Measurements from ENCODE around the gene GIT2.

DNA sequence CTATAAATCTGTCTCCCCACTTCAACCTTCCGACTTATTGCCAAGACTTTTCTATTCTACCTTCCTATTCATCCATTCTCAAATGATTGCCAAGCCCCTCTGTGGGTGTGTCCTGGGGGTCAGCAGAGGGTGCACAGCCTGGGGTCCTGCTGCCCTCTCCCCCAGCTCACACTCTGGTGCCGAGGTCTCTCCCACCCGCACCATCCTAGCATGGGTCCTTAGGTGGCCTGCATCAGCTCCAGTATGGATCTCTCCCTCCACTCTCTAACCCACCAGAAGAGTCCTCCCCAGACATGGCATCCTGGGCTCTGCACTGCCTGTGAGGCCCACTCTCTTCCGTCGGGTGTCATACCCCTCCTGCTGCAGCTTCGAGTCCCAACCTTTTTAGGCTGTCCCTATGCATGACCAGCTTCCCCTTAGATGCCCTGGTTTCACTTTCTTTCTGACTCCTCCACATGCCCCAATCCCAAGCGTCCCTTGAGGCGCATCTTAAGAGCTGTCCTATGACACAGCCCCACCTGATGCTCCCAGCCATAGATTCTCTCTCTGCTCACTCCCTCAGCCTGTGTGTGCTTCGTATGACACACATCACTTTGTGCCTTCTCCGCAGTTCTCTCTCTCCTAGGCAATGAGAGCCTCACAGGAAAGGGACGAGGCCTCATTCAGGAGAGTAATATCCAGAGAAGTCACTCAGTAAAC lies 43.9 kb downstream of the GIT2 start:
- TF ChIP-seq TOX (CRISPR knock-in tag; IDR thresholded peaks at IDR 0.05; ENCODE audit: borderline replicate concordance) (no peak), RARB (CRISPR knock-in tag; IDR thresholded peaks at IDR 0.05) (no peak), ZNF565 (CRISPR knock-in tag; conservative IDR thresholded peaks at IDR 0.05; ENCODE audit: low read depth) (no peak), TCF4 (CRISPR knock-in tag; IDR thresholded peaks at IDR 0.05; ENCODE audit: borderline replicate concordance) (no peak), ESRRG (CRISPR knock-in tag; IDR thresholded peaks at IDR 0.05) (no peak), GLIS3 (CRISPR knock-in tag; IDR thresholded peaks at IDR 0.05) (no peak), ZFP3 (CRISPR knock-in tag; IDR thresholded peaks at IDR 0.05) (no peak), ZNF70 (CRISPR knock-in tag; IDR thresholded peaks at IDR 0.05) (no peak), OSR1 (CRISPR knock-in tag; IDR thresholded peaks at IDR 0.05) (no peak)

Data from SK-N-SH treated with all-trans-retinoic acid at 6 μM for 48 hours (cell line).